ENCODE measurements around the gene DAPK2. TPM values are rescaled to one million over a fixed set of nuclear protein-coding genes. Genes with fewer than 3 reads are reported as not detected.

Gene DAPK2
- total RNA-seq, 1 experiment from 2014 or later, result 1.4 TPM

DNA sequence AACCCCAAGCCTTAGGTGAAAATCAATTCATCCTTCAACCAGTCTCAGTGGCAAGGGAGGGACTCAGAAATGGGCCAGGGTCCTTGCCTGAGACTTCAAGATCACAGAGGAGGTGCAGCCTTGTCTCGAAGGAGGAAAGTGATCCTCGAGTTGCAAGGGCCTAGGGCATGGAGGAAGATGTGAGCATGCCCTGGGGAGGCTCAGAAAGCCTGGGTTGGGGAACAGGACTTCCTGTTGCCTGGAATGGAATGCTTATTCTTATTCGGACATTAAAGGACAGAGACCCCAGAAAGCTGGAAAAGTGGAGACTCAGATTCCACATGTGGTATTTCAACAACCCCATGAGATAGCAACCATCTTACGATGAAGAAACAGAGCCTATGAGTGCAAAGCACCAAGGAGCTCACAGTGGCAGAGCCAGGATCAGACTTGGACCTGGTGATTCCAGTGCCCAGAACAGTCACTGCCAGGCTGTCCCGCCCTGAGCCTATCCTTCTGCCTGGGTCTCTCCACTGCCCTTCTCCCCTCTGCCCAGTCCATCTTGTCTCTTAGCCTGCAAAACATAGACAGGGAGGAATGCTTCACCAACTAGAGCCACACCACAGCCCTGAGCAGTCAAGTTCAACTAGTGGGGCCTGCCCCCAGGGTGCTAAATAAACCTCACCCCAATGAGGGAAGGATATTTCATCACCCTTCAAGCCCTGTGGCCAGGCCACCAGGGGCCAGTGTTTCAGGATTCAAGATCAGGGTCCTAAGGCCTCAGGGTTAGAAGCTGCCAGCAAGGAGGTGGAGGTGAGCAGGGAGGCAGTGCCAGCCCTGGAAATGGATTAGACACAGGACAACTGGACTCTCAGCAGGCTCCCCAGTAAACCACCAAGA lies 21.9 kb downstream of the DAPK2 start:
- H3K27ac Mint-ChIP-seq (ENCODE audit: unreplicated experiment), result no peak overlapping the region

DNA sequence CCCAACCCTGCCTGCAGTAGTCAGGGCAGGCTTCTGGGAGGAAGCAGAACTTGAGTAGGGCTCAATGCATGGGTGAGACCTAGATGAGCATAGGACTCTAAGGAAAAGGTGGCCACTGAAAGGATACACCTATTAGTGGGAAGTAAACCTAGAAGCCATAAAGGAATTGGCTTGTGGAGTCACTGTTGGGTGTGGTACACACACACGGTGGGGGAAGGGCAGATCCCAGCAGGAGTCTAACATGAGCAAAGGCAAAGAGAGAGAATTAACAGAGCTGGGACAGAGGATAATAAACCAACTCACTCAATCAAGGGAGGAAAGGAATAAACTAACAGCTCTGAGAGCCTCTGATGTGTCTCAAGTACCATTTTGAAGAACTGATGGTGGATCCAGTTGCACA lies 23.1 kb downstream of the DAPK2 start:
- BruUV-seq (replicated peaks), result no TSS peak
- Mint-ChIP-seq H3K27ac (ENCODE audit: unreplicated experiment) (no peak overlapping the region), H3K4me1 (ENCODE audit: low read depth, unreplicated experiment) (peaks cover 7% of the 10 kb centered on the region), H3K9me3 (ENCODE audit: unreplicated experiment) (no peaks in the 10 kb centered on the region), H3K4me3 (ENCODE audit: unreplicated experiment) (no peak overlapping the region), H3K27me3 (ENCODE audit: insufficient read depth, unreplicated experiment) (no peaks in the 10 kb centered on the region), H3K36me3 (ENCODE audit: insufficient read depth, unreplicated experiment) (no peaks in the 10 kb centered on the region)
- intact Hi-C loops (cut with micrococcal nuclease; ENCODE audit: unreplicated experiment), result no loop called here
- POLR2A ChIA-PET, result no interaction called here
- Histone ChIP-seq H3K9me3 (no peaks in the 10 kb centered on the region), H3K36me3 (ENCODE audit: control insufficient read depth, insufficient read depth, low read length) (no peaks in the 10 kb centered on the region), H3K4me1 (no peaks in the 10 kb centered on the region), H3K4me3 (ENCODE audit: low read depth, low read length) (no peak overlapping the region), H3K27me3 (replicated peaks; ENCODE audit: control insufficient read depth, insufficient read depth, low read length) (no peaks in the 10 kb centered on the region)
- TF ChIP-seq, protein P1, sequence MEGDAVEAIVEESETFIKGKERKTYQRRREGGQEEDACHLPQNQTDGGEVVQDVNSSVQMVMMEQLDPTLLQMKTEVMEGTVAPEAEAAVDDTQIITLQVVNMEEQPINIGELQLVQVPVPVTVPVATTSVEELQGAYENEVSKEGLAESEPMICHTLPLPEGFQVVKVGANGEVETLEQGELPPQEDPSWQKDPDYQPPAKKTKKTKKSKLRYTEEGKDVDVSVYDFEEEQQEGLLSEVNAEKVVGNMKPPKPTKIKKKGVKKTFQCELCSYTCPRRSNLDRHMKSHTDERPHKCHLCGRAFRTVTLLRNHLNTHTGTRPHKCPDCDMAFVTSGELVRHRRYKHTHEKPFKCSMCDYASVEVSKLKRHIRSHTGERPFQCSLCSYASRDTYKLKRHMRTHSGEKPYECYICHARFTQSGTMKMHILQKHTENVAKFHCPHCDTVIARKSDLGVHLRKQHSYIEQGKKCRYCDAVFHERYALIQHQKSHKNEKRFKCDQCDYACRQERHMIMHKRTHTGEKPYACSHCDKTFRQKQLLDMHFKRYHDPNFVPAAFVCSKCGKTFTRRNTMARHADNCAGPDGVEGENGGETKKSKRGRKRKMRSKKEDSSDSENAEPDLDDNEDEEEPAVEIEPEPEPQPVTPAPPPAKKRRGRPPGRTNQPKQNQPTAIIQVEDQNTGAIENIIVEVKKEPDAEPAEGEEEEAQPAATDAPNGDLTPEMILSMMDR (IDR thresholded peaks at IDR 0.05; ENCODE audit: insufficient read depth in 1 of 2, low read depth in 1 of 2, low read length in 1 of 2, severe bottlenecking in 1 of 2, unreplicated experiment in 1 of 2), result no peak
- CTCF ChIA-PET, result no interaction called here
- DNase-seq, result no peak

More for the DNA sequence above, 21.9 kb downstream of the DAPK2 start:
- Histone ChIP-seq H3K4me3 (ENCODE audit: low read depth, low read length) (no peak overlapping the region), H3K9me3 (no peaks in the 10 kb centered on the region), H3K4me1 (no peaks in the 10 kb centered on the region), H3K27me3 (replicated peaks; ENCODE audit: control insufficient read depth, insufficient read depth, low read length) (no peaks in the 10 kb centered on the region), H3K36me3 (ENCODE audit: control insufficient read depth, insufficient read depth, low read length) (no peaks in the 10 kb centered on the region)
- ChIA-PET POLR2A (no interaction called here), CTCF (no interaction called here)
- peaks cover 7% of the 10 kb centered on the region for H3K4me1 Mint-ChIP-seq (ENCODE audit: low read depth, unreplicated experiment)
- no peak overlapping the region for H3K4me3 Mint-ChIP-seq (ENCODE audit: unreplicated experiment)
- H3K27me3 Mint-ChIP-seq (ENCODE audit: insufficient read depth, unreplicated experiment), result no peaks in the 10 kb centered on the region
- H3K36me3 Mint-ChIP-seq (ENCODE audit: insufficient read depth, unreplicated experiment), result no peaks in the 10 kb centered on the region
- DNase-seq, result no peak
- no peaks in the 10 kb centered on the region for H3K9me3 Mint-ChIP-seq (ENCODE audit: unreplicated experiment)
- BruUV-seq (replicated peaks), result no TSS peak
- TF ChIP-seq, protein P1 (IDR thresholded peaks at IDR 0.05; ENCODE audit: insufficient read depth in 1 of 2, low read depth in 1 of 2, low read length in 1 of 2, severe bottlenecking in 1 of 2, unreplicated experiment in 1 of 2), result no peak
- intact Hi-C loops (cut with micrococcal nuclease; ENCODE audit: unreplicated experiment), result no loop called here

DNA sequence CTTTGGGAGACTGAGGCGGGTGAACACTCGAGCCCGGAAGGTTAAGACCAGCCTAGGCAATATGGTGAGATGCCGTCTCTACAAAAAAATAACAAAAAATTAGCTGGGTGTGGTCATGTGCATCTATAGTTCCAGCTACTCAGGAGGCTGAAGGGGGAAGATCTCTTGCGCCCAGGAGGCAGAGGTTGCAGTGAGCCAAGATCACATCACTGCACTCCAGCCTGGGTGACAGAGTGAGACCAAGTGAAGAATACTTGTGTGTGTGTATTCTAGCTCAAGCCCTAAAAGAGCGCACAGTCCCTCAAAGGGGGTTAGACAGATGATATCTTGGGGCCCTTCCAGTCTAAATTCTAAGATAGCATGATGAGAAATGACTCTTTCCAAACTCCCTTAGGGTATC lies 23.7 kb downstream of the DAPK2 start:
- no TSS peak for BruUV-seq (replicated peaks)
- ChIA-PET CTCF (no interaction called here), POLR2A (no interaction called here)
- Mint-ChIP-seq H3K27ac (ENCODE audit: unreplicated experiment) (no peak overlapping the region), H3K27me3 (ENCODE audit: insufficient read depth, unreplicated experiment) (no peaks in the 10 kb centered on the region), H3K9me3 (ENCODE audit: unreplicated experiment) (no peaks in the 10 kb centered on the region), H3K4me1 (ENCODE audit: low read depth, unreplicated experiment) (peaks cover 4% of the 10 kb centered on the region), H3K36me3 (ENCODE audit: insufficient read depth, unreplicated experiment) (no peaks in the 10 kb centered on the region), H3K4me3 (ENCODE audit: unreplicated experiment) (no peak overlapping the region)
- H3K9me3 ChIP-seq, result no peaks in the 10 kb centered on the region
- intact Hi-C loops (cut with micrococcal nuclease; ENCODE audit: unreplicated experiment), result no loop called here
- DNase-seq, result no peak
- H3K4me3 ChIP-seq (ENCODE audit: low read depth, low read length), result no peak overlapping the region
- H3K36me3 ChIP-seq (ENCODE audit: control insufficient read depth, insufficient read depth, low read length), result no peaks in the 10 kb centered on the region
- H3K27me3 ChIP-seq (replicated peaks; ENCODE audit: control insufficient read depth, insufficient read depth, low read length), result no peaks in the 10 kb centered on the region
- TF ChIP-seq, protein P1 (IDR thresholded peaks at IDR 0.05; ENCODE audit: insufficient read depth in 1 of 2, low read depth in 1 of 2, low read length in 1 of 2, severe bottlenecking in 1 of 2, unreplicated experiment in 1 of 2), result no peak
- no peaks in the 10 kb centered on the region for H3K4me1 ChIP-seq
